ENCODE measurements around the gene PTPRD.

DNA sequence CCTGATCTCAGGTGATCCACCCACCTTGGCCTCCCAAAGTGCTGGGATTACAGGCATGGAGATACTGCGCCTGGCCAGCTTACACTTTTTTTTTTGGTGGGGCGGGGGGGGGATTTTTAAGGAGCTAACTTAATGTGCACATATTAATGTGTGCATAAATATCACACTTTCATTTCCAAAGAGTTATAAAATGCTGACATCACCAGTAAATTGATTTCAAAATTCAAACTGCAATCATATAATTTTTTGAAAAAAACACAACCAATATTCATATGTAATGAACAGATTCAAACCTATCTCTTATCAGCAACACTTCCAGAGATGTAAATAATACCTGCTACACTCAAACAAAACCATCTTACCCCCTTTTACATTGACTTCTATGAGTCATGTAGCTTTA is 1806.7 kb downstream of the PTPRD start:
- TF ChIP-seq FOXP2 (optimal IDR thresholded peaks at IDR 0.05; ENCODE audit: borderline replicate concordance, extremely low read depth, extremely low read length, insufficient read depth): no peak
- TF ChIP-seq POLR2AphosphoS5 (IDR thresholded peaks at IDR 0.05; ENCODE audit: low read depth, low read length): no peak
- no peak for TF ChIP-seq SIN3A (IDR thresholded peaks at IDR 0.05; ENCODE audit: borderline replicate concordance, insufficient read depth, low read length)
- TF ChIP-seq, protein P1, sequence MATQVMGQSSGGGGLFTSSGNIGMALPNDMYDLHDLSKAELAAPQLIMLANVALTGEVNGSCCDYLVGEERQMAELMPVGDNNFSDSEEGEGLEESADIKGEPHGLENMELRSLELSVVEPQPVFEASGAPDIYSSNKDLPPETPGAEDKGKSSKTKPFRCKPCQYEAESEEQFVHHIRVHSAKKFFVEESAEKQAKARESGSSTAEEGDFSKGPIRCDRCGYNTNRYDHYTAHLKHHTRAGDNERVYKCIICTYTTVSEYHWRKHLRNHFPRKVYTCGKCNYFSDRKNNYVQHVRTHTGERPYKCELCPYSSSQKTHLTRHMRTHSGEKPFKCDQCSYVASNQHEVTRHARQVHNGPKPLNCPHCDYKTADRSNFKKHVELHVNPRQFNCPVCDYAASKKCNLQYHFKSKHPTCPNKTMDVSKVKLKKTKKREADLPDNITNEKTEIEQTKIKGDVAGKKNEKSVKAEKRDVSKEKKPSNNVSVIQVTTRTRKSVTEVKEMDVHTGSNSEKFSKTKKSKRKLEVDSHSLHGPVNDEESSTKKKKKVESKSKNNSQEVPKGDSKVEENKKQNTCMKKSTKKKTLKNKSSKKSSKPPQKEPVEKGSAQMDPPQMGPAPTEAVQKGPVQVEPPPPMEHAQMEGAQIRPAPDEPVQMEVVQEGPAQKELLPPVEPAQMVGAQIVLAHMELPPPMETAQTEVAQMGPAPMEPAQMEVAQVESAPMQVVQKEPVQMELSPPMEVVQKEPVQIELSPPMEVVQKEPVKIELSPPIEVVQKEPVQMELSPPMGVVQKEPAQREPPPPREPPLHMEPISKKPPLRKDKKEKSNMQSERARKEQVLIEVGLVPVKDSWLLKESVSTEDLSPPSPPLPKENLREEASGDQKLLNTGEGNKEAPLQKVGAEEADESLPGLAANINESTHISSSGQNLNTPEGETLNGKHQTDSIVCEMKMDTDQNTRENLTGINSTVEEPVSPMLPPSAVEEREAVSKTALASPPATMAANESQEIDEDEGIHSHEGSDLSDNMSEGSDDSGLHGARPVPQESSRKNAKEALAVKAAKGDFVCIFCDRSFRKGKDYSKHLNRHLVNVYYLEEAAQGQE (IDR thresholded peaks at IDR 0.05; ENCODE audit: insufficient read depth in 1 of 2, low read depth in 2 of 2, low read length in 2 of 2): no peak
- no peak for TF ChIP-seq TAF1 (IDR thresholded peaks at IDR 0.05; ENCODE audit: borderline replicate concordance, insufficient read depth, low read length)

Measured in PFSK-1 (cell line).